Vagina (tissue), 2 donors: Measurements from ENCODE around the gene CRELD2. TPM values are rescaled to one million over a fixed set of nuclear protein-coding genes. Genes with fewer than 3 reads are reported as not detected.

Source experiments
- DNase-seq, 2 donors: peaks; one replicate each; pipeline ENCODE4 v3.0.0-alpha.2; 2017; ENCODE audit errors: extremely low spot score in 2 of 2
- H3K27ac ChIP-seq: fragments of 200-600 bp; sonication (generic); one replicate; pipeline ENCODE4 v1.5.1; 2019
- H3K27me3 ChIP-seq: fragments of 200-600 bp; sonication (generic); one replicate; pipeline ENCODE4 v1.5.1; 2019
- H3K36me3 ChIP-seq, 2 donors: fragments of 200-600 bp; sonication (generic); one replicate each; pipeline ENCODE4 v1.5.1; 2017 to 2019
- H3K4me1 ChIP-seq: fragments of 200-600 bp; sonication (generic); one replicate; pipeline ENCODE4 v1.5.1; 2019
- H3K4me3 ChIP-seq, 2 donors: fragments of 200-600 bp; sonication (generic); 1 replicate in 1 of 2; 2 replicates in 1 of 2; pipeline ENCODE4 v1.5.1; 2016 to 2019
- H3K9me3 ChIP-seq: fragments of 200-600 bp; sonication (generic); one replicate; pipeline ENCODE4 v1.5.1; 2019
- POLR2A ChIP-seq, 2 donors: fragments of 450-650 bp; IDR thresholded peaks; one replicate each; pipeline ENCODE4 v1.6.1; 2017; ENCODE audit warnings: antibody characterized with exemption in 2 of 2, mild to moderate bottlenecking in 2 of 2, moderate library complexity in 2 of 2
- POLR2AphosphoS5 ChIP-seq, 2 donors: sonication (generic); formaldehyde crosslinking; IDR thresholded peaks; one replicate each; pipeline ENCODE4 v1.9.0; 2017; ENCODE audit warnings: antibody characterized with exemption in 2 of 2, mild to moderate bottlenecking in 2 of 2, low read depth in 1 of 2; ENCODE audit not compliant: insufficient read depth in 1 of 2
- intact Hi-C: fragments of 100-400 bp; cut with DNase I; formaldehyde crosslinking; loops from one replicate; pipeline ENCODE4 v1.15.1; 2023
- total RNA-seq: library from RNA; depleted of rRNA; stranded (reverse); fragments of >200 nt; gene quantifications from one replicate; pipeline ENCODE4 v1.2.3, GENCODE V29; 2016
- TF ChIP-seq, protein P1 (sequence below), 3 experiments: fragments of 450-650 bp in 2 of 3; fragments of 200-600 bp in 1 of 3; sonication (generic) in 1 of 3; IDR thresholded peaks; one replicate each; pipeline ENCODE4 v1.5.1; 2017 to 2019; ENCODE audit warnings: antibody characterized with exemption in 3 of 3, mild to moderate bottlenecking in 2 of 3, moderate library complexity in 2 of 3

The CRELD2 gene
- total RNA-seq, 1 donor from 2014 or later: 34.4 TPM

DNA sequence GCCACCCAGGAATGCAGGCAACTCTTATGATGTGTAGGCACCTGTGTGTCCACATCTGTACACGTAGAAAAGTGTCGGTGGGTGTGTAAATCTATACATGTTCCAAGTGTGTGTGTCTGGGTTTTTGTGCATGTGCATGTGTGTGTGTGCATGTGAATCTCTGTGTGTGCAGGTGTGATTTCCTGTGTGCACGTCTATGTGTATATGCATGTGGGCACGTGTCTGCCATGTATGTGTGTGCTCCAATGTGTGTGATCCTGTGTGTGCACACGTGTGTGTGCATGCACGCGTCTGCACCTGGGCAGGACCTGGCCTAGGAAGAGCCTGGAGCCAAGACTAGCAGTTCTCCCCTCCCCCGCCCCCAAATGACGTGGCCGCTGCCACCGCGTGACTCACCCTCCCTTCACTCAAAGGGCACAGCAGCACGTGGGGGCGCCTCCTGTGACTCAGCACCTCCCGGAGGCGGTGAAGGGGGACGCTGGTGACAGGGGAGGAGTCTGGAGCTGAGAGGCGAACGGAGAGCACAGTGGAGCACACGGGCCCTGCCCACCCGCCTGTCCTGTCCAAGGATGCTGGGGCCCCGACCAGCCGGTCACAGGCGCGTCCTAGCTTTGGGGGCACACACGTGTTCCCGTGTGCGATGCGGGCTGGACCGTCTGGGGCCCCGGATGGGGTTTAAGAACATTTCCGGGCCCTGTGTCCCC is 52.2 kb downstream of the CRELD2 start:
- intact Hi-C loops: loop anchor here (5.0 kb wide), 1 partner anchor 33 kb away; no protein-coding TSS in a partner anchor
- H3K9me3 ChIP-seq: no peaks in the 10 kb centered on the region
- DNase-seq: peak in 1 of 2 donors; percentile 98
- no peaks in the 10 kb centered on the region for H3K36me3 ChIP-seq
- H3K27me3 ChIP-seq: no peaks in the 10 kb centered on the region
- peak overlapping the region; percentile 51 to 68 for H3K4me3 ChIP-seq
- TF ChIP-seq POLR2A (IDR thresholded peaks at IDR 0.05) (peak in 1 of 2 donors; percentile 86), POLR2AphosphoS5 (IDR thresholded peaks at IDR 0.05; ENCODE audit: insufficient read depth in 1 of 2, low read depth in 1 of 2) (peak; percentile 96 to 98)
- TF ChIP-seq, protein P1, sequence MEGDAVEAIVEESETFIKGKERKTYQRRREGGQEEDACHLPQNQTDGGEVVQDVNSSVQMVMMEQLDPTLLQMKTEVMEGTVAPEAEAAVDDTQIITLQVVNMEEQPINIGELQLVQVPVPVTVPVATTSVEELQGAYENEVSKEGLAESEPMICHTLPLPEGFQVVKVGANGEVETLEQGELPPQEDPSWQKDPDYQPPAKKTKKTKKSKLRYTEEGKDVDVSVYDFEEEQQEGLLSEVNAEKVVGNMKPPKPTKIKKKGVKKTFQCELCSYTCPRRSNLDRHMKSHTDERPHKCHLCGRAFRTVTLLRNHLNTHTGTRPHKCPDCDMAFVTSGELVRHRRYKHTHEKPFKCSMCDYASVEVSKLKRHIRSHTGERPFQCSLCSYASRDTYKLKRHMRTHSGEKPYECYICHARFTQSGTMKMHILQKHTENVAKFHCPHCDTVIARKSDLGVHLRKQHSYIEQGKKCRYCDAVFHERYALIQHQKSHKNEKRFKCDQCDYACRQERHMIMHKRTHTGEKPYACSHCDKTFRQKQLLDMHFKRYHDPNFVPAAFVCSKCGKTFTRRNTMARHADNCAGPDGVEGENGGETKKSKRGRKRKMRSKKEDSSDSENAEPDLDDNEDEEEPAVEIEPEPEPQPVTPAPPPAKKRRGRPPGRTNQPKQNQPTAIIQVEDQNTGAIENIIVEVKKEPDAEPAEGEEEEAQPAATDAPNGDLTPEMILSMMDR (IDR thresholded peaks at IDR 0.05): no peak
- H3K27ac ChIP-seq: peak overlapping the region; percentile 89
- peaks cover 59% of the 10 kb centered on the region for H3K4me1 ChIP-seq

DNA sequence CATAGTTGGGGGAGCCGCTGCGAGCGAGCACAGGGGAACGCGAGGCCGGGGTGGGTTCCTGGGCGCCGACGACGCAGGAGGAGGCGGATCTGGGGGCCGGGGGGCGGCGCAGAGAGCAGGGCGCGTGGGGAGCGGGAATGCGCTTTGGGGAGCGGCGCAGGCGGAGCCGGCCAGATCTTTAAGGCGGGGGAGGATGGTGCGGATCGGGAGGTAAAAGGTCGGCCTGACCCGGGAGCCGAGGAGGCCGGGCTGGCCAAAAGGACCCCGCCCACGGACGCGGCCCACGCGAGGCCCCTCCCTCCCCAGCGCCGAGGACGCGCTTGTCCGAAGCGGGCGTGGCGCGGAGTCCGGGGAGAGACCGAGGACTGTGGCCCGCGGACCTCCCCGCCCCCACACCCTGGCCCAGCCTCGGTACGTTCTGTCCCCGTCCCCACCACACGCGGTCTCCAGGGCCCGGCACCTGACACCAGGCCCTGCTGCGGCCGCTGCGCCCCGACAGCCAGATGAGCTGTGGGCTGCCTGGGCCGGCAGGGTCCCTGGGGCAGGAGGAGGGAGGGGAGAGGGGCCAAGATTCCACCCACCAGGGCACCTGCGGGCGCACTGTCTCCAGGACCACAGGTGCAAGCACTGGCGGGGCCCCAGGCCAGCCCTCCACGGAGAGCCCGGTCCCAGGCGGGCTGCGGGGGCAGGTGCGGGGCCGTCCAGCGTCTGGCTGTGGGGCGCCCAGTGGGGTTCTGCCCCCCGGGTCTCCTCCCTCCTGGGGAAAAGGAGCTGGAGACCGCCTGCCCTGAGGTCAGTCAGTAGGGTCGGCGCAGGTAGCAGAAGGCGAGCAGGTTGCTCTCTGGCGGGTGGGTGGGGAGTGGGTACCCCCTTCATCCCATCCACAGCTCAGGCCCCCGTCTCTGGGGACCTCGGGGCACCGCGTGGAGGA is 53.1 kb downstream of the CRELD2 start:
- DNase-seq: peak in 1 of 2 donors; percentile 90
- H3K9me3 ChIP-seq: no peaks in the 10 kb centered on the region
- H3K27ac ChIP-seq: peak overlapping the region; percentile 89
- peak overlapping the region; percentile 51 to 68 for H3K4me3 ChIP-seq
- no peaks in the 10 kb centered on the region for H3K36me3 ChIP-seq
- intact Hi-C loops: loop anchor here (5.0 kb wide), 1 partner anchor 34 kb away; no protein-coding TSS in a partner anchor
- TF ChIP-seq, protein P1 (IDR thresholded peaks at IDR 0.05): no peak
- TF ChIP-seq POLR2AphosphoS5 (IDR thresholded peaks at IDR 0.05; ENCODE audit: insufficient read depth in 1 of 2, low read depth in 1 of 2) (peak in 1 of 2 donors; percentile 89), POLR2A (IDR thresholded peaks at IDR 0.05) (no peak)
- peaks cover 55% of the 10 kb centered on the region for H3K4me1 ChIP-seq
- no peaks in the 10 kb centered on the region for H3K27me3 ChIP-seq

DNA sequence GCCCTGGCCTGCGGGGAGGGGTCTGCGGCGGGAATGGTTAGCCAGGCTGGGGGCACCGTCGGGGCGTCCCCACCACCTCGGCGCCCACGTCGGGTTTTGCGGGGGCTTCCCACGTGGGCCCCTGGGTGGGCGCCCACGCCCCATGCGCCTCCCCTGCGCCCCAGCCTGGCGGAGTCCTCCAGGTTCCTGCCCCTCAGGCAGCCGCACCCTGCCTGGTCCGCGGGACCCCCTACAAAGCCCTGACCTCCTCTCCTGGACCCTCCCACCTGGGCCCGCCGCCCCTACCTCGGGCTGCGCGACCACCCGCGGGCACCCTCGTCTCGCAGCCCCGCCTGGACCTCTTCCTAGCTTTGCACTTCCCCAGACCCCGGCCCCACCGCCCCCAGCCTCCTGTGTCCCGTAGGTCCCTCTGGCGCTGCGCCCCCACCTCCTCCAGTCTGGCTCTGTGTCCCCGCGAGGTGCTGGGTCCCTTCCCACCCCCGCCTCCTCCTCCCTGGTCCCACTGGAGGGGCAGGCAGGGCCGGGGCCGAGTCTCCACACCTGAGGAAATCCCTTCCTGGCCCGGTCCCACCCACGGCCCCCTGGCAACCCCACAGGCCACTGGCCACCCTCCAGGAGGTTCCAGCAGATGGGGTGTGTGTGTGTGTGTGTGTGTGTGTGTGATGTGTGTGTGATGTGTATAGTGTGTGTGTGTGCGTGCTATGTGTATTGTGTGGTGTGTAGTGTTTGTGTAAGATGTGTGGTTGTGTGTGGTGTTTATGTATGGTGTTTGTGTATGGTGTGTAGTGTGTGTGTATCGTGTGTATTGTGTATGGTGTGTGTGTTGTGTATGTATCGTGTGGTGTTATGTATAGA is 54.0 kb downstream of the CRELD2 start:
- H3K27me3 ChIP-seq: no peaks in the 10 kb centered on the region
- H3K9me3 ChIP-seq: no peaks in the 10 kb centered on the region
- peak overlapping the region; percentile 89 for H3K27ac ChIP-seq
- peaks cover 46% of the 10 kb centered on the region for H3K4me1 ChIP-seq
- H3K4me3 ChIP-seq: peak overlapping the region; percentile 51 to 68
- no peaks in the 10 kb centered on the region for H3K36me3 ChIP-seq
- DNase-seq: peak in 1 of 2 donors; percentile 86
- intact Hi-C loops: loop anchor here (5.0 kb wide), 1 partner anchor 35 kb away; no protein-coding TSS in a partner anchor
- TF ChIP-seq POLR2AphosphoS5 (IDR thresholded peaks at IDR 0.05; ENCODE audit: insufficient read depth in 1 of 2, low read depth in 1 of 2): no peak
- no peak for TF ChIP-seq POLR2A (IDR thresholded peaks at IDR 0.05)
- TF ChIP-seq, protein P1 (IDR thresholded peaks at IDR 0.05): no peak

DNA sequence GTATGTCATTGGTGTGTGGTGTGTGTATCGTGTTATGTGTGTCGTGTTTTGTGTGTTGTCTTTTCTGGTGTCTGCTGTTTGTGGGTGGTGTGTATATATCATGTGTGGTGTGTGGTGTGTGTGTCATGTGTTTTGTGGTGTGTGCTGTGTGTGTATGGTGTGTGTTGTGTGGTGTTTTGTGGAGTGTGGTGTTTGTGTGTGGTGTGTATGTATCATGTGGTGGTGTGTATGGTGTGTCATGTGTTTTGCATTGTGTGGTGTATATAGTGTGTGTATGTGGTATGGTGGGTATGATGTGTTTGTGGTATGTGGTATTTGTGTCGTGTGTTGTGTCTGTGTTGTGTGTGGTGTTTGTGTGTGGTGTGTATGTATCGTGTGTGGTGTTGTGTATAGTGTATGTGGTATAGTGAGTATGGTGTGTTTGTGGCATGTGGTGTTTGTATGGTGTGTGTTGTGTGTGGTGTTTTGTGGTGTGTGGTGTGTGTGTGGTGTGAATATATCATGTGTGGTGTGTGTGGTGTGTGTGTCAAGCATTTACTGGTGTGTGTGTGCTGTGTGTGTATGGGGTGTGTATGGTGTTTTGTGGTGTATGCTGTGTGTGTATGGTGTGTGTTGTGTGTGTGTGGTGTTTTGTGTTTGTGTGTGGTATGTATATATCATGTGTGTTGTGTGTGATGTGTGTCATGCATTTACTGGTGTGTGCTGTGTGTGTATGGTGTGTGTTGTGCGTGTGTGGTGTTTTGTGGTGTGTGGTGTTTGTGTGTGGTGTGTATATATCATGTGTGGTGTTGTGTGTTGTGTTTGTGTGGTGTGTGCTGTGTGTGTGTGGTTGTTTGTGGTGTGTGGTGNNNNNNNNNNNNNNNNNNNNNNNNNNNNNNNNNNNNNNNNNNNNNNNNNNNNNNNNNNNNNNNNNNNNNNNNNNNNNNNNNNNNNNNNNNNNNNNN is 54.9 kb downstream of the CRELD2 start:
- peak in 1 of 2 donors; percentile 86 for DNase-seq
- no peaks in the 10 kb centered on the region for H3K27me3 ChIP-seq
- no peaks in the 10 kb centered on the region for H3K36me3 ChIP-seq
- H3K4me3 ChIP-seq: no peak overlapping the region
- H3K9me3 ChIP-seq: no peaks in the 10 kb centered on the region
- no peak overlapping the region for H3K27ac ChIP-seq
- TF ChIP-seq POLR2AphosphoS5 (IDR thresholded peaks at IDR 0.05; ENCODE audit: insufficient read depth in 1 of 2, low read depth in 1 of 2): no peak
- no peak for TF ChIP-seq POLR2A (IDR thresholded peaks at IDR 0.05)
- TF ChIP-seq, protein P1 (IDR thresholded peaks at IDR 0.05): no peak
- peaks cover 38% of the 10 kb centered on the region for H3K4me1 ChIP-seq
- intact Hi-C loops: loop anchor here (5.0 kb wide), 1 partner anchor 36 kb away; no protein-coding TSS in a partner anchor
